Measurements from ENCODE around the gene DFFB.

- TF ChIP-seq EGR1 (IDR thresholded peaks at IDR 0.05) (no peak), TCF12 (IDR thresholded peaks at IDR 0.05; ENCODE audit: low read depth) (no peak), TAF1 (IDR thresholded peaks at IDR 0.05; ENCODE audit: low read depth) (no peak), CREB1 (IDR thresholded peaks at IDR 0.05; ENCODE audit: low read depth) (no peak), CEBPB (IDR thresholded peaks at IDR 0.05) (no peak), RAD21 (IDR thresholded peaks at IDR 0.05; ENCODE audit: low read depth) (no peak), YY1 (IDR thresholded peaks at IDR 0.05; ENCODE audit: low read depth) (no peak), FOXM1 (IDR thresholded peaks at IDR 0.05; ENCODE audit: borderline replicate concordance, low read depth) (no peak), ZBTB7A (IDR thresholded peaks at IDR 0.05; ENCODE audit: low read depth) (no peak), EP300 (IDR thresholded peaks at IDR 0.05; ENCODE audit: borderline replicate concordance) (no peak), NFIC (IDR thresholded peaks at IDR 0.05) (no peak)
- TF ChIP-seq, protein P1, sequence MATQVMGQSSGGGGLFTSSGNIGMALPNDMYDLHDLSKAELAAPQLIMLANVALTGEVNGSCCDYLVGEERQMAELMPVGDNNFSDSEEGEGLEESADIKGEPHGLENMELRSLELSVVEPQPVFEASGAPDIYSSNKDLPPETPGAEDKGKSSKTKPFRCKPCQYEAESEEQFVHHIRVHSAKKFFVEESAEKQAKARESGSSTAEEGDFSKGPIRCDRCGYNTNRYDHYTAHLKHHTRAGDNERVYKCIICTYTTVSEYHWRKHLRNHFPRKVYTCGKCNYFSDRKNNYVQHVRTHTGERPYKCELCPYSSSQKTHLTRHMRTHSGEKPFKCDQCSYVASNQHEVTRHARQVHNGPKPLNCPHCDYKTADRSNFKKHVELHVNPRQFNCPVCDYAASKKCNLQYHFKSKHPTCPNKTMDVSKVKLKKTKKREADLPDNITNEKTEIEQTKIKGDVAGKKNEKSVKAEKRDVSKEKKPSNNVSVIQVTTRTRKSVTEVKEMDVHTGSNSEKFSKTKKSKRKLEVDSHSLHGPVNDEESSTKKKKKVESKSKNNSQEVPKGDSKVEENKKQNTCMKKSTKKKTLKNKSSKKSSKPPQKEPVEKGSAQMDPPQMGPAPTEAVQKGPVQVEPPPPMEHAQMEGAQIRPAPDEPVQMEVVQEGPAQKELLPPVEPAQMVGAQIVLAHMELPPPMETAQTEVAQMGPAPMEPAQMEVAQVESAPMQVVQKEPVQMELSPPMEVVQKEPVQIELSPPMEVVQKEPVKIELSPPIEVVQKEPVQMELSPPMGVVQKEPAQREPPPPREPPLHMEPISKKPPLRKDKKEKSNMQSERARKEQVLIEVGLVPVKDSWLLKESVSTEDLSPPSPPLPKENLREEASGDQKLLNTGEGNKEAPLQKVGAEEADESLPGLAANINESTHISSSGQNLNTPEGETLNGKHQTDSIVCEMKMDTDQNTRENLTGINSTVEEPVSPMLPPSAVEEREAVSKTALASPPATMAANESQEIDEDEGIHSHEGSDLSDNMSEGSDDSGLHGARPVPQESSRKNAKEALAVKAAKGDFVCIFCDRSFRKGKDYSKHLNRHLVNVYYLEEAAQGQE (IDR thresholded peaks at IDR 0.05; ENCODE audit: low read depth), result no peak
- TF ChIP-seq, protein P2, sequence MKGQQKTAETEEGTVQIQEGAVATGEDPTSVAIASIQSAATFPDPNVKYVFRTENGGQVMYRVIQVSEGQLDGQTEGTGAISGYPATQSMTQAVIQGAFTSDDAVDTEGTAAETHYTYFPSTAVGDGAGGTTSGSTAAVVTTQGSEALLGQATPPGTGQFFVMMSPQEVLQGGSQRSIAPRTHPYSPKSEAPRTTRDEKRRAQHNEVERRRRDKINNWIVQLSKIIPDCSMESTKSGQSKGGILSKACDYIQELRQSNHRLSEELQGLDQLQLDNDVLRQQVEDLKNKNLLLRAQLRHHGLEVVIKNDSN (IDR thresholded peaks at IDR 0.05), result no peak
Measured at GRCh38 chr1:3807769-3808168, 49.5 kb upstream of the DFFB start.
